Lung (tissue), 12 donors: ENCODE measurements around the gene GGTLC2. TPM values are rescaled to one million over a fixed set of nuclear protein-coding genes. Genes with fewer than 3 reads are reported as not detected.
A peak's percentile ranks its signal among the peaks of the same experiment; 100 is the strongest.
"Not testable (repeated sequence)": the region's sequence is repeated elsewhere in the genome, so short reads cannot be mapped to it uniquely, and the experiment has no call there.

Source experiments
- ATAC-seq: fragments of 200-7000 bp; cut with Tn5 transposase; one replicate; pipeline ENCODE4 v1.9.1; 2020; ENCODE audit warnings: moderate number of reproducible peaks; ENCODE audit not compliant: insufficient read depth, low FRiP score
- DNase-seq, 3 donors: peaks; one replicate each; pipeline ENCODE4 v3.0.0-alpha.2; 2013 to 2017
- H3K27ac ChIP-seq, 2 donors: one replicate each; pipeline ENCODE4 v1.5.1; 2013; ENCODE audit warnings: mild to moderate bottlenecking in 2 of 2, moderate library complexity in 2 of 2, control low read depth in 1 of 2, inconsistent platforms in 1 of 2, low read depth in 1 of 2, low read length in 1 of 2
- H3K27me3 ChIP-seq, 3 donors: one replicate each; pipeline ENCODE4 v1.5.1; 2013; ENCODE audit warnings: low read length in 2 of 3; ENCODE audit not compliant: control insufficient read depth in 3 of 3, insufficient read depth in 3 of 3
- H3K36me3 ChIP-seq, 4 donors: one replicate each; pipeline ENCODE4 v1.5.1; 2013; ENCODE audit warnings: low read length in 4 of 4, mild to moderate bottlenecking in 1 of 4, moderate library complexity in 1 of 4; ENCODE audit not compliant: control insufficient read depth in 4 of 4, insufficient read depth in 4 of 4
- H3K4me1 ChIP-seq, 5 donors: one replicate each; pipeline ENCODE4 v1.5.1; 2013; ENCODE audit warnings: low read length in 5 of 5, mild to moderate bottlenecking in 2 of 5, moderate library complexity in 1 of 5; ENCODE audit not compliant: control insufficient read depth in 5 of 5, insufficient read depth in 5 of 5
- H3K4me3 ChIP-seq: one replicate; pipeline ENCODE4 v1.5.1; 2013; ENCODE audit warnings: mild to moderate bottlenecking, control low read depth, moderate library complexity
- H3K9ac ChIP-seq, 2 donors: one replicate each; pipeline ENCODE4 v1.5.1; 2013; ENCODE audit warnings: low read length in 2 of 2, control low read depth in 1 of 2; ENCODE audit not compliant: insufficient read depth in 1 of 2
- H3K9me3 ChIP-seq, 4 donors: one replicate each; pipeline ENCODE4 v1.5.1; 2013; ENCODE audit warnings: low read length in 3 of 4, mild to moderate bottlenecking in 1 of 4, moderate library complexity in 1 of 4; ENCODE audit not compliant: control insufficient read depth in 4 of 4, insufficient read depth in 3 of 4
- CTCF ChIP-seq: IDR thresholded peaks from 2 replicates; pipeline ENCODE4 v1.5.1; 2012; ENCODE audit warnings: mild to moderate bottlenecking; ENCODE audit errors: control extremely low read depth, extremely low read depth
- WGBS, 2 donors: extraction: QIAGEN DNeasy Blood & Tissue Kit; methylation state at CpG; one replicate each; pipeline ENCODE4 v1.1.7; 2013; 5-methylcytosine and 5-hydroxymethylcytosine counted together
- polyA plus RNA-seq, 2 donors: library from polyadenylated mRNA; stranded (reverse); fragments of 200-250 nt; gene quantifications; one replicate each; pipeline ENCODE4 v1.2.1, GENCODE V29; 2013
- total RNA-seq, 2 donors: library from RNA; depleted of rRNA in 1 of 2; stranded (reverse); fragments of >200 nt in 1 of 2; gene quantifications; one replicate each; pipeline ENCODE4 v1.2.1, GENCODE V29; 2014 to 2021
- donor health status: control.
- donor health status: control.
- donor health status: Bipolar disorder and iron deficiency.
- donor health status: healthy.
- donor health status: DM: yes; HTN: yes; CAD: no.

Gene GGTLC2
- total and polyA plus RNA-seq, 4 donors, result 0.56 to 7.0 (median 0.80) TPM; not detected in 1

GRCh38 chr22:22618448-22618847, 26.0 kb upstream of the GGTLC2 start:
- no peaks in the 10 kb centered on the region for H3K9me3 ChIP-seq
- TF ChIP-seq CTCF, result no peak
- ATAC-seq (no peak), DNase-seq (no peak)
- H3K27ac ChIP-seq, result no peak overlapping the region
- H3K27me3 ChIP-seq, result no peaks in the 10 kb centered on the region
- H3K4me3 ChIP-seq, result no peak overlapping the region
- H3K9ac ChIP-seq, result no peak overlapping the region
- 91 to 93% methylated on average over 7 of the region's 7 CpGs for WGBS, 2 donors
- no peaks in the 10 kb centered on the region for H3K4me1 ChIP-seq
- no peaks in the 10 kb centered on the region for H3K36me3 ChIP-seq

GRCh38 chr22:22618923-22619322, 25.5 kb upstream of the GGTLC2 start:
- Histone ChIP-seq H3K4me3 (no peak overlapping the region), H3K36me3 (no peaks in the 10 kb centered on the region), H3K27me3 (no peaks in the 10 kb centered on the region), H3K27ac (no peak overlapping the region), H3K9me3 (no peaks in the 10 kb centered on the region), H3K4me1 (no peaks in the 10 kb centered on the region), H3K9ac (no peak overlapping the region)
- no peak for TF ChIP-seq CTCF
- 71 to 90% methylated on average over 2 of the region's 2 CpGs for WGBS, 2 donors
- ATAC-seq, result no peak
- DNase-seq, result no peak

GRCh38 chr22:22619765-22620414, 24.5 kb upstream of the GGTLC2 start:
- H3K4me3 ChIP-seq, result no peak overlapping the region
- H3K9me3 ChIP-seq, result no peaks in the 10 kb centered on the region
- TF ChIP-seq CTCF, result no peak
- no peaks in the 10 kb centered on the region for H3K4me1 ChIP-seq
- no peaks in the 10 kb centered on the region for H3K27me3 ChIP-seq
- no peak overlapping the region for H3K27ac ChIP-seq
- ATAC-seq (no peak), DNase-seq (no peak)
- H3K36me3 ChIP-seq, result no peaks in the 10 kb centered on the region
- H3K9ac ChIP-seq, result no peak overlapping the region
- 76 to 79% methylated on average over 3 of the region's 3 CpGs for WGBS, 2 donors

- WGBS, 2 donors, result 81 to 90% methylated on average over 12 to 14 of the region's 18 CpGs
- not testable (repeated sequence) for H3K4me3 ChIP-seq, ATAC-seq, H3K36me3 ChIP-seq, H3K4me1 ChIP-seq, H3K9ac ChIP-seq, H3K27me3 ChIP-seq, DNase-seq, H3K9me3 ChIP-seq, H3K27ac ChIP-seq
Measured at GRCh38 chr22:22628546-22629495, 15.6 kb upstream of the GGTLC2 start.

- H3K4me3 ChIP-seq, H3K27ac ChIP-seq, H3K27me3 ChIP-seq, H3K4me1 ChIP-seq, H3K36me3 ChIP-seq, H3K9me3 ChIP-seq, ATAC-seq, H3K9ac ChIP-seq: not testable (repeated sequence)
- 50 to 59% methylated on average over 7 of the region's 7 CpGs for WGBS, 2 donors
- DNase-seq, result peak in 1 of 3 donors; percentile 1
Measured at GRCh38 chr22:22631223-22631652, 13.2 kb upstream of the GGTLC2 start.

GRCh38 chr22:22632226-22632625, 12.2 kb upstream of the GGTLC2 start:
- ATAC-seq, DNase-seq, H3K36me3 ChIP-seq, H3K9me3 ChIP-seq, H3K9ac ChIP-seq, H3K27ac ChIP-seq, H3K4me3 ChIP-seq, H3K27me3 ChIP-seq, H3K4me1 ChIP-seq: not testable (repeated sequence)
- 95 to 97% methylated on average over 12 to 13 of the region's 15 CpGs for WGBS, 2 donors
